NCI-H748 (cell line): ENCODE measurements around the gene POFUT2.
A peak's percentile ranks its signal among the peaks of the same experiment; 100 is the strongest.

ENCODE experiments used
- DNase-seq: peaks from one replicate; lab custom pipeline; 2025; ENCODE audit not compliant: unreplicated experiment; lab: John Stamatoyannopoulos, UW

Gene POFUT2

GRCh38 chr21:45287438-45288391, at the start of gene POFUT2:
Gene POFUT2 (minus strand): TSS chr21:45287895. CDS start chr21:45287871, 24 bp downstream.
- peak; percentile 88 for DNase-seq

- DNase-seq, result no peak
These were observed 49.2 kb upstream of the POFUT2 start for GRCh38 chr21:45336870-45337269.

GRCh38 chr21:45336535-45336810, 48.8 kb upstream of the POFUT2 start:
- DNase-seq, result no peak

GRCh38 chr21:45335761-45336534, 48.3 kb upstream of the POFUT2 start:
- no peak for DNase-seq

- DNase-seq, result no peak
These were observed 47.6 kb upstream of the POFUT2 start for GRCh38 chr21:45335151-45335760.

- DNase-seq, result no peak
These were observed 46.9 kb upstream of the POFUT2 start for GRCh38 chr21:45334591-45335081.

GRCh38 chr21:45334134-45334533, 46.4 kb upstream of the POFUT2 start:
- no peak for DNase-seq

GRCh38 chr21:45333583-45334121, 46.0 kb upstream of the POFUT2 start:
- DNase-seq, result no peak

- no peak for DNase-seq
These were observed 45.4 kb upstream of the POFUT2 start for GRCh38 chr21:45332981-45333582.

GRCh38 chr21:45332415-45332814, 44.7 kb upstream of the POFUT2 start:
- no peak for DNase-seq

- no peak for DNase-seq
These were observed 43.9 kb upstream of the POFUT2 start for GRCh38 chr21:45331531-45332147.

GRCh38 chr21:45330851-45331261, 43.2 kb upstream of the POFUT2 start:
- no peak for DNase-seq

GRCh38 chr21:45330075-45330781, 42.5 kb upstream of the POFUT2 start:
- peak; percentile 7 for DNase-seq

GRCh38 chr21:45329261-45330074, 41.8 kb upstream of the POFUT2 start:
- DNase-seq, result no peak

GRCh38 chr21:45328198-45329091, 40.8 kb upstream of the POFUT2 start:
- no peak for DNase-seq

GRCh38 chr21:45327441-45328197, 39.9 kb upstream of the POFUT2 start:
- no peak for DNase-seq

GRCh38 chr21:45326891-45327440, 39.3 kb upstream of the POFUT2 start:
- no peak for DNase-seq
